GM12878 (cell line): ENCODE data around the gene HPGD. TPM values are rescaled to one million over a fixed set of nuclear protein-coding genes. Genes with fewer than 3 reads are reported as not detected.

Experiments
- ATAC-seq: fragments of 200-7000 bp; cut with Tn5 transposase; 3 replicates; pipeline ENCODE4 v1.9.1; 2020; ENCODE audit warnings: mild to moderate bottlenecking, moderate library complexity
- BruUV-seq: library from RNA; stranded (reverse); fragments of 400-500 nt; replicated peaks from 2 replicates; lab custom pipeline; 2021; lab: Mats Ljungman, UMichigan
- CTCF ChIA-PET: fragments of 300-600 bp; sonication (Branson Sonifier 250); formaldehyde crosslinking; extraction: SDS; loops from one replicate; lab custom pipeline; 2021; ENCODE audit warnings: inconsistent platforms; lab: Yijun Ruan, JAX
- POLR2A ChIA-PET: fragments of 350-600 bp; formaldehyde crosslinking; extraction: SDS; loops from one replicate; lab custom pipeline; 2021; ENCODE audit warnings: inconsistent platforms; lab: Charles Lee
- RAD21 ChIA-PET: fragments of 300-600 bp; sonication (Branson Sonifier 250); formaldehyde crosslinking; loops from one replicate; lab custom pipeline; 2023; ENCODE audit warnings: antibody characterized with exemption; ENCODE audit not compliant: unreplicated experiment; lab: Charles Lee
- SMC1A ChIA-PET: fragments of 300-600 bp; sonication (Branson Sonifier 250); formaldehyde crosslinking; loops from one replicate; lab custom pipeline; 2023; ENCODE audit not compliant: unreplicated experiment, uncharacterized antibody; lab: Charles Lee
- DNase-seq: peaks from one replicate; pipeline ENCODE4 v3.0.0-alpha.2; 2011; ENCODE audit warnings: low read depth, low spot score
- FAIRE-seq: peaks from 3 replicates; lab custom pipeline; 2011; peaks lifted over from hg19 to GRCh38; lab: Jason Lieb, UNC
- H2AFZ ChIP-seq: 2 replicates; pipeline ENCODE4 v1.6.0; 2011; ENCODE audit warnings: low read depth, low read length, control low read depth; ENCODE audit not compliant: control insufficient read depth
- H3K27ac ChIP-seq: 2 replicates; pipeline ENCODE4 v1.5.1; 2011; ENCODE audit warnings: control low read depth; ENCODE audit not compliant: control insufficient read depth, insufficient read depth
- H3K27me3 ChIP-seq, 2 experiments: replicated peaks in 1 of 2; 2 replicates each; pipeline versions ENCODE4 v1.6.0 to v1.6.1; 2011; ENCODE audit warnings: low read length in 1 of 2; ENCODE audit not compliant: control insufficient read depth in 2 of 2, insufficient read depth in 2 of 2
- H3K36me3 ChIP-seq, 2 experiments: 2 replicates each; pipeline ENCODE4 v1.5.1; 2011; ENCODE audit warnings: low read length in 1 of 2; ENCODE audit not compliant: control insufficient read depth in 2 of 2, insufficient read depth in 2 of 2
- H3K4me1 ChIP-seq: 2 replicates; pipeline ENCODE4 v1.6.1; 2011; ENCODE audit warnings: mild to moderate bottlenecking, low read length, moderate library complexity, mixed read lengths; ENCODE audit not compliant: control insufficient read depth, insufficient read depth
- H3K4me2 ChIP-seq: 2 replicates; pipeline ENCODE4 v1.6.0; 2011; ENCODE audit warnings: control low read depth; ENCODE audit not compliant: control insufficient read depth, insufficient read depth
- H3K4me3 ChIP-seq: fragments of 200-600 bp; sonication (generic); 2 replicates; pipeline ENCODE4 v1.5.1; 2016
- H3K79me2 ChIP-seq: 2 replicates; pipeline ENCODE4 v1.6.0; 2011; ENCODE audit warnings: low read length; ENCODE audit not compliant: control insufficient read depth, insufficient read depth
- H3K9ac ChIP-seq: 2 replicates; pipeline ENCODE4 v1.8.0; 2011; ENCODE audit warnings: low read length, control low read depth, mixed read lengths; ENCODE audit not compliant: control insufficient read depth, insufficient read depth
- H3K9me3 ChIP-seq: replicated peaks from 3 replicates; pipeline ENCODE4 v1.5.1; 2011; ENCODE audit warnings: mild to moderate bottlenecking, low read length; ENCODE audit not compliant: control insufficient read depth, insufficient read depth
- H4K20me1 ChIP-seq: 2 replicates; pipeline ENCODE4 v1.6.0; 2011; ENCODE audit not compliant: control insufficient read depth, insufficient read depth
- BMI1 ChIP-seq: fragments of 450-650 bp; IDR thresholded peaks from 2 replicates; pipeline ENCODE4 v1.6.1; 2016; ENCODE audit warnings: mild to moderate bottlenecking, moderate library complexity, borderline replicate concordance
- HCFC1 ChIP-seq: fragments of 150-350 bp; IDR thresholded peaks from 2 replicates; pipeline ENCODE4 v1.6.1; 2014; ENCODE audit warnings: low read length
- IKZF1 ChIP-seq: fragments of 450-650 bp; conservative IDR thresholded peaks from 2 replicates; pipeline ENCODE4 v1.6.1; 2017; ENCODE audit warnings: antibody characterized with exemption, mild to moderate bottlenecking
- KDM1A ChIP-seq: fragments of 200-600 bp; sonication (generic); IDR thresholded peaks from 2 replicates; pipeline ENCODE4 v1.6.1; 2016; ENCODE audit warnings: borderline replicate concordance
- MTA3 ChIP-seq: IDR thresholded peaks from 2 replicates; pipeline ENCODE4 v1.6.1; 2012; ENCODE audit warnings: low read length, inconsistent platforms, borderline replicate concordance
- NFYB ChIP-seq: IDR thresholded peaks from 2 replicates; pipeline ENCODE4 v1.6.1; 2011; ENCODE audit warnings: low read depth, mild to moderate bottlenecking, low read length, improper control_type of control experiment, moderate library complexity; ENCODE audit not compliant: insufficient read depth
- POLR2A ChIP-seq: IDR thresholded peaks from 2 replicates; pipeline ENCODE4 v1.6.1; 2011; ENCODE audit warnings: low read depth, mild to moderate bottlenecking, low read length
- ZSCAN29 ChIP-seq: fragments of 450-650 bp; IDR thresholded peaks from 2 replicates; pipeline ENCODE4 v1.6.1; 2017; ENCODE audit warnings: mild to moderate bottlenecking, moderate library complexity
- ZZZ3 ChIP-seq: IDR thresholded peaks from 2 replicates; pipeline ENCODE4 v1.6.1; 2011; ENCODE audit warnings: low read depth; ENCODE audit not compliant: control insufficient read depth, insufficient read length
- in situ Hi-C: fragments of 300-500 bp; cut with MboI; formaldehyde crosslinking; loops from 9 replicates; pipeline ENCODE4 v1.14.3; 2018; ENCODE audit warnings: mixed read lengths
- intact Hi-C: fragments of 100-400 bp; cut with micrococcal nuclease; formaldehyde crosslinking; loops from one replicate; pipeline ENCODE4 v1.14.2; 2022; ENCODE audit not compliant: unreplicated experiment
- polyA plus RNA-seq, 11 experiments: library from polyadenylated mRNA; depleted of rRNA in 4 of 11; unstranded in 6 of 11; stranded (reverse) in 5 of 11; fragments of >200 nt; fragmentation: Nextera tagmentation in 4 of 11; fragmentation: Illumina TruSeq in 1 of 11; extraction: Ambion mirVana in 4 of 11; extraction: Trizol in 1 of 11; gene quantifications; 1 replicate in 1 of 11; 2 replicates in 10 of 11; pipeline versions ENCODE4 v1.2.1 to v1.2.3, GENCODE V29; 2011 to 2016; ENCODE audit warnings: inconsistent platforms in 2 of 11, missing spikeins in 2 of 11, low read depth in 1 of 11
- total RNA-seq, 4 experiments: library from RNA; depleted of rRNA in 3 of 4; stranded (reverse); fragments of >200 nt in 3 of 4; fragmentation: Illumina TruSeq in 1 of 4; extraction: Trizol in 1 of 4; gene quantifications; 2 replicates each; pipeline versions ENCODE4 v1.2.1 to v1.2.3, GENCODE V29; 2013 to 2021
- TF ChIP-seq, protein P1 (sequence below): fragments of 450-650 bp; IDR thresholded peaks from 2 replicates; pipeline ENCODE4 v1.6.1; 2017; ENCODE audit warnings: mild to moderate bottlenecking
- TF ChIP-seq, protein P2 (sequence below), 3 experiments: IDR thresholded peaks in 2 of 3; conservative IDR thresholded peaks in 1 of 3; 2 replicates each; pipeline ENCODE4 v1.5.1; 2011; ENCODE audit warnings: low read depth in 3 of 3, low read length in 3 of 3, mild to moderate bottlenecking in 3 of 3, control low read depth in 2 of 3, moderate library complexity in 2 of 3, inconsistent platforms in 1 of 3, mixed read lengths in 1 of 3; ENCODE audit not compliant: control insufficient read depth in 2 of 3, insufficient read depth in 1 of 3; ENCODE audit errors: extremely low read depth in 1 of 3

The HPGD gene
- total and polyA plus RNA-seq, 10 of the 15 experiments (the other 5 are each of a cell fraction or from before 2014, with no cell fraction given), result 0.07 to 0.41 (median 0.24) TPM; not detected in 7

- no TSS peak for BruUV-seq
- ChIA-PET SMC1A (no interaction called here), POLR2A (no interaction called here), CTCF (no interaction called here)
- no peaks in the 10 kb centered on the region for H3K27me3 ChIP-seq
- DNase-seq (no peak), ATAC-seq (no peak)
- intact Hi-C loops, result no loop called here
- H4K20me1 ChIP-seq, result no peaks in the 10 kb centered on the region
- H2AFZ ChIP-seq, result no peak overlapping the region
- no peaks in the 10 kb centered on the region for H3K36me3 ChIP-seq
- H3K4me3 ChIP-seq, result no peak overlapping the region
- no peaks in the 10 kb centered on the region for H3K9me3 ChIP-seq
- H3K4me2 ChIP-seq, result no peak overlapping the region
- H3K27ac ChIP-seq, result no peak overlapping the region
- TF ChIP-seq ZSCAN29 (no peak), POLR2A (no peak), IKZF1 (no peak), NFYB (no peak), KDM1A (no peak), BMI1 (no peak), ZZZ3 (no peak), MTA3 (no peak), HCFC1 (no peak)
- TF ChIP-seq, protein P1, sequence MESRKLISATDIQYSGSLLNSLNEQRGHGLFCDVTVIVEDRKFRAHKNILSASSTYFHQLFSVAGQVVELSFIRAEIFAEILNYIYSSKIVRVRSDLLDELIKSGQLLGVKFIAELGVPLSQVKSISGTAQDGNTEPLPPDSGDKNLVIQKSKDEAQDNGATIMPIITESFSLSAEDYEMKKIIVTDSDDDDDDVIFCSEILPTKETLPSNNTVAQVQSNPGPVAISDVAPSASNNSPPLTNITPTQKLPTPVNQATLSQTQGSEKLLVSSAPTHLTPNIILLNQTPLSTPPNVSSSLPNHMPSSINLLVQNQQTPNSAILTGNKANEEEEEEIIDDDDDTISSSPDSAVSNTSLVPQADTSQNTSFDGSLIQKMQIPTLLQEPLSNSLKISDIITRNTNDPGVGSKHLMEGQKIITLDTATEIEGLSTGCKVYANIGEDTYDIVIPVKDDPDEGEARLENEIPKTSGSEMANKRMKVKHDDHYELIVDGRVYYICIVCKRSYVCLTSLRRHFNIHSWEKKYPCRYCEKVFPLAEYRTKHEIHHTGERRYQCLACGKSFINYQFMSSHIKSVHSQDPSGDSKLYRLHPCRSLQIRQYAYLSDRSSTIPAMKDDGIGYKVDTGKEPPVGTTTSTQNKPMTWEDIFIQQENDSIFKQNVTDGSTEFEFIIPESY, result no peak
- TF ChIP-seq, protein P2, sequence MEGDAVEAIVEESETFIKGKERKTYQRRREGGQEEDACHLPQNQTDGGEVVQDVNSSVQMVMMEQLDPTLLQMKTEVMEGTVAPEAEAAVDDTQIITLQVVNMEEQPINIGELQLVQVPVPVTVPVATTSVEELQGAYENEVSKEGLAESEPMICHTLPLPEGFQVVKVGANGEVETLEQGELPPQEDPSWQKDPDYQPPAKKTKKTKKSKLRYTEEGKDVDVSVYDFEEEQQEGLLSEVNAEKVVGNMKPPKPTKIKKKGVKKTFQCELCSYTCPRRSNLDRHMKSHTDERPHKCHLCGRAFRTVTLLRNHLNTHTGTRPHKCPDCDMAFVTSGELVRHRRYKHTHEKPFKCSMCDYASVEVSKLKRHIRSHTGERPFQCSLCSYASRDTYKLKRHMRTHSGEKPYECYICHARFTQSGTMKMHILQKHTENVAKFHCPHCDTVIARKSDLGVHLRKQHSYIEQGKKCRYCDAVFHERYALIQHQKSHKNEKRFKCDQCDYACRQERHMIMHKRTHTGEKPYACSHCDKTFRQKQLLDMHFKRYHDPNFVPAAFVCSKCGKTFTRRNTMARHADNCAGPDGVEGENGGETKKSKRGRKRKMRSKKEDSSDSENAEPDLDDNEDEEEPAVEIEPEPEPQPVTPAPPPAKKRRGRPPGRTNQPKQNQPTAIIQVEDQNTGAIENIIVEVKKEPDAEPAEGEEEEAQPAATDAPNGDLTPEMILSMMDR (IDR thresholded peaks at IDR 0.05 in 2 of 3, conservative IDR thresholded peaks at IDR 0.05 in 1 of 3; ENCODE audit: control insufficient read depth in 2 of 3, extremely low read depth in 1 of 3, insufficient read depth in 1 of 3, low read depth in 3 of 3, low read length in 3 of 3), result no peak
- TF ChIP-seq, all 136 proteins: peak for 0
- RAD21 ChIA-PET, result no interaction called here
- no peaks in the 10 kb centered on the region for H3K4me1 ChIP-seq
- FAIRE-seq, result no peak
- no peaks in the 10 kb centered on the region for H3K79me2 ChIP-seq
- no peak overlapping the region for H3K9ac ChIP-seq
- in situ Hi-C loops, result no loop called here
Observed at GRCh38 chr4:174532445-174532844, 10.2 kb upstream of the HPGD start.
